GM23338 (cell line): ENCODE data around the gene MYO3B. TPM values are rescaled to one million over a fixed set of nuclear protein-coding genes. Genes with fewer than 3 reads are reported as not detected.

Experiments used
- ATAC-seq: fragments of 200-7000 bp; cut with Tn5 transposase; 3 replicates; pipeline ENCODE4 v1.9.1; 2020
- DNase-seq: peaks from one replicate; pipeline ENCODE4 v3.0.0-alpha.2; 2015; ENCODE audit warnings: low spot score
- H2AFZ ChIP-seq: fragments of 200-600 bp; sonication (generic); 2 replicates; pipeline ENCODE4 v1.8.0; 2016; ENCODE audit warnings: antibody characterized with exemption, mild to moderate bottlenecking, moderate library complexity
- H3F3A ChIP-seq: fragments of 200-600 bp; sonication (generic); replicated peaks from 2 replicates; pipeline ENCODE4 v1.8.0; 2017; ENCODE audit warnings: antibody characterized with exemption, mixed run types, low read depth
- H3K27ac ChIP-seq: fragments of 200-600 bp; sonication (generic); 2 replicates; pipeline ENCODE4 v1.6.1; 2016; ENCODE audit warnings: low read depth
- H3K27me3 ChIP-seq: fragments of 200-600 bp; sonication (generic); 2 replicates; pipeline ENCODE4 v1.8.0; 2016; ENCODE audit warnings: mild to moderate bottlenecking, mixed run types, moderate library complexity; ENCODE audit not compliant: insufficient read depth
- H3K36me3 ChIP-seq: fragments of 200-600 bp; sonication (generic); 2 replicates; pipeline ENCODE4 v1.8.0; 2016; ENCODE audit warnings: mild to moderate bottlenecking; ENCODE audit not compliant: insufficient read depth
- H3K4me1 ChIP-seq: fragments of 200-600 bp; sonication (generic); 2 replicates; pipeline ENCODE4 v1.8.0; 2016; ENCODE audit warnings: mild to moderate bottlenecking, moderate library complexity; ENCODE audit not compliant: insufficient read depth
- H3K4me2 ChIP-seq: fragments of 200-600 bp; sonication (generic); 2 replicates; pipeline ENCODE4 v1.7.1; 2017; ENCODE audit warnings: mixed run types
- H3K4me3 ChIP-seq: fragments of 200-600 bp; sonication (generic); 2 replicates; pipeline ENCODE4 v1.6.1; 2016; ENCODE audit warnings: mixed run types
- H3K79me2 ChIP-seq: fragments of 200-600 bp; sonication (generic); replicated peaks from 2 replicates; pipeline ENCODE4 v1.8.0; 2017; ENCODE audit warnings: mild to moderate bottlenecking; ENCODE audit not compliant: insufficient read depth
- H3K9me2 ChIP-seq: fragments of 200-600 bp; sonication (generic); 2 replicates; pipeline ENCODE4 v1.8.0; 2017; ENCODE audit not compliant: insufficient read depth
- H4K20me1 ChIP-seq: fragments of 200-600 bp; sonication (generic); replicated peaks from 2 replicates; pipeline ENCODE4 v1.8.0; 2017; ENCODE audit warnings: mild to moderate bottlenecking; ENCODE audit not compliant: insufficient read depth
- H3K27ac Mint-ChIP-seq: 2 replicates; pipeline ENCODE4 v1.8.0; 2020; ENCODE audit warnings: inconsistent platforms, mild to moderate bottlenecking, moderate library complexity, mixed read lengths
- H3K27me3 Mint-ChIP-seq: 3 replicates; pipeline ENCODE4 v1.8.0; 2022; ENCODE audit warnings: low read depth, mild to moderate bottlenecking, moderate library complexity, mixed read lengths, inconsistent platforms; ENCODE audit not compliant: insufficient read depth, poor library complexity
- H3K36me3 Mint-ChIP-seq: 3 replicates; pipeline ENCODE4 v1.8.0; 2021; ENCODE audit warnings: low read depth, mild to moderate bottlenecking, inconsistent platforms, moderate library complexity, mixed read lengths
- H3K4me1 Mint-ChIP-seq: 3 replicates; pipeline ENCODE4 v1.8.0; 2020; ENCODE audit warnings: mild to moderate bottlenecking, inconsistent platforms, mixed read lengths
- H3K4me3 Mint-ChIP-seq: 3 replicates; pipeline ENCODE4 v1.8.0; 2021; ENCODE audit warnings: moderate library complexity, mild to moderate bottlenecking, inconsistent platforms, mixed read lengths
- H3K9me3 Mint-ChIP-seq: 3 replicates; pipeline ENCODE4 v1.8.0; 2020; ENCODE audit warnings: moderate library complexity, mild to moderate bottlenecking, inconsistent platforms, mixed read lengths
- CREB1 ChIP-seq: fragments of 250-450 bp; sonication (Bioruptor Pico); IDR thresholded peaks from 2 replicates; pipeline ENCODE4 v1.5.0; 2020; ENCODE audit warnings: low read depth, mild to moderate bottlenecking, moderate library complexity
- EZH2 ChIP-seq: fragments of 200-600 bp; sonication (generic); IDR thresholded peaks from one replicate; pipeline ENCODE4 v1.8.0; 2017; ENCODE audit warnings: antibody characterized with exemption, mild to moderate bottlenecking, low read depth; ENCODE audit not compliant: unreplicated experiment
- EZH2phosphoT487 ChIP-seq: fragments of 200-600 bp; sonication (generic); IDR thresholded peaks from one replicate; pipeline ENCODE4 v1.8.1; 2018; ENCODE audit warnings: antibody characterized with exemption; ENCODE audit not compliant: unreplicated experiment
- NANOG ChIP-seq: IDR thresholded peaks from 2 replicates; pipeline ENCODE4 v1.6.1; 2016; ENCODE audit warnings: antibody characterized with exemption, borderline replicate concordance
- STAT1 ChIP-seq: IDR thresholded peaks from one replicate; pipeline ENCODE4 v1.6.1; 2016; ENCODE audit warnings: antibody characterized with exemption; ENCODE audit not compliant: unreplicated experiment
- ZNF114 ChIP-seq: fragments of 250-450 bp; sonication (Bioruptor Pico); IDR thresholded peaks from 2 replicates; pipeline ENCODE4 v1.5.0; 2020; ENCODE audit warnings: mild to moderate bottlenecking, moderate library complexity
- ZNF331 ChIP-seq: fragments of 250-450 bp; sonication (Bioruptor Pico); IDR thresholded peaks from 2 replicates; pipeline ENCODE4 v1.5.0; 2020; ENCODE audit warnings: low read depth, mild to moderate bottlenecking, moderate library complexity
- polyA plus RNA-seq: library from polyadenylated mRNA; unstranded; fragments of >200 nt; fragmentation: Nextera tagmentation; extraction: Ambion mirVana; gene quantifications from 2 replicates; pipeline ENCODE4 v1.2.1, GENCODE V29; 2016
- total RNA-seq: library from RNA; depleted of rRNA; stranded (reverse); fragments of >200 nt; shearing (Covaris generic); gene quantifications from 2 replicates; pipeline ENCODE4 v1.2.3, GENCODE V29; 2014
- TF ChIP-seq, protein P1 (sequence below), 2 experiments: fragments of 200-600 bp in 1 of 2; sonication (generic) in 1 of 2; conservative IDR thresholded peaks; 2 replicates each; pipeline versions ENCODE4 v1.5.1 to v1.6.1; 2016 to 2017; ENCODE audit warnings: antibody characterized with exemption in 2 of 2, low read depth in 2 of 2, mild to moderate bottlenecking in 2 of 2, moderate library complexity in 1 of 2
- TF ChIP-seq, protein P2 (sequence below): fragments of 250-450 bp; sonication (Bioruptor Pico); IDR thresholded peaks from 2 replicates; pipeline ENCODE4 v1.5.0; 2020; ENCODE audit warnings: mild to moderate bottlenecking, moderate library complexity
- TF ChIP-seq, protein P3 (sequence below): IDR thresholded peaks from 2 replicates; pipeline ENCODE4 v1.6.1; 2016; ENCODE audit warnings: antibody characterized with exemption

MYO3B gene
- total and polyA plus RNA-seq, 2 experiments from 2014 or later: 0.42 TPM; not detected in 1

DNA sequence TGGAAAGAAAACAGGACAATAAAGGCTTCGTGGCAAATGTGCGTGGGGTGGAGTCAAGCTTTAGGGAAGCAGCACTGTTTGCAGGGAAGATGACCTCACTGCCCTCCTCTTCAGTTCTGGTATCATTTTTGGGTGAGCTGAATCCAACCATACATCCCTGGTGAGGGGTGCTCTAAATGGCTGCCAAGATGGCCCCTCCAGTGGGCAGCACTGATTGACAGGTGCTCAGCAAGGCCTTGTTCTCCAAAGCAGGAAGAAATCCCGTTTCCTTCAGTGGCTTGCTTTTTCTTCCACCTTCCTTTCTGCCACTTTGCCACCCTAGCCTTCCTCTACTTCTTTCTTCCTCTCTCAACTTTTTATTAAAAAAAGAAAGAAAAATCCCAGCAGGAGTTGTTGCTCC lies 404.4 kb downstream of the MYO3B start:
- peak overlapping the region; percentile 68 for H3K4me2 ChIP-seq
- no peaks in the 10 kb centered on the region for H3K9me2 ChIP-seq
- Mint-ChIP-seq H3K9me3 (no peaks in the 10 kb centered on the region), H3K4me3 (no peak overlapping the region), H3K36me3 (no peaks in the 10 kb centered on the region), H3K27me3 (peaks cover 1% of the 10 kb centered on the region), H3K4me1 (peaks cover 15% of the 10 kb centered on the region; the same call in 2 of the 3 replicates), H3K27ac (no peak overlapping the region; the same call in 1 of the 2 replicates)
- H2AFZ ChIP-seq: peak overlapping the region; percentile 96
- H3K27me3 ChIP-seq: no peaks in the 10 kb centered on the region
- DNase-seq (no peak), ATAC-seq (peak; percentile 69)
- H4K20me1 ChIP-seq: no peaks in the 10 kb centered on the region
- H3K4me3 ChIP-seq: 0 out of 2 replicates have a peak overlapping the region, but pooled peaks have one; percentile 34
- H3K79me2 ChIP-seq: no peaks in the 10 kb centered on the region
- TF ChIP-seq, protein P1, sequence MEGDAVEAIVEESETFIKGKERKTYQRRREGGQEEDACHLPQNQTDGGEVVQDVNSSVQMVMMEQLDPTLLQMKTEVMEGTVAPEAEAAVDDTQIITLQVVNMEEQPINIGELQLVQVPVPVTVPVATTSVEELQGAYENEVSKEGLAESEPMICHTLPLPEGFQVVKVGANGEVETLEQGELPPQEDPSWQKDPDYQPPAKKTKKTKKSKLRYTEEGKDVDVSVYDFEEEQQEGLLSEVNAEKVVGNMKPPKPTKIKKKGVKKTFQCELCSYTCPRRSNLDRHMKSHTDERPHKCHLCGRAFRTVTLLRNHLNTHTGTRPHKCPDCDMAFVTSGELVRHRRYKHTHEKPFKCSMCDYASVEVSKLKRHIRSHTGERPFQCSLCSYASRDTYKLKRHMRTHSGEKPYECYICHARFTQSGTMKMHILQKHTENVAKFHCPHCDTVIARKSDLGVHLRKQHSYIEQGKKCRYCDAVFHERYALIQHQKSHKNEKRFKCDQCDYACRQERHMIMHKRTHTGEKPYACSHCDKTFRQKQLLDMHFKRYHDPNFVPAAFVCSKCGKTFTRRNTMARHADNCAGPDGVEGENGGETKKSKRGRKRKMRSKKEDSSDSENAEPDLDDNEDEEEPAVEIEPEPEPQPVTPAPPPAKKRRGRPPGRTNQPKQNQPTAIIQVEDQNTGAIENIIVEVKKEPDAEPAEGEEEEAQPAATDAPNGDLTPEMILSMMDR (conservative IDR thresholded peaks at IDR 0.05; ENCODE audit: low read depth in 2 of 2): no peak
- TF ChIP-seq NANOG: no peak
- no peak for TF ChIP-seq STAT1
- TF ChIP-seq, protein P2, sequence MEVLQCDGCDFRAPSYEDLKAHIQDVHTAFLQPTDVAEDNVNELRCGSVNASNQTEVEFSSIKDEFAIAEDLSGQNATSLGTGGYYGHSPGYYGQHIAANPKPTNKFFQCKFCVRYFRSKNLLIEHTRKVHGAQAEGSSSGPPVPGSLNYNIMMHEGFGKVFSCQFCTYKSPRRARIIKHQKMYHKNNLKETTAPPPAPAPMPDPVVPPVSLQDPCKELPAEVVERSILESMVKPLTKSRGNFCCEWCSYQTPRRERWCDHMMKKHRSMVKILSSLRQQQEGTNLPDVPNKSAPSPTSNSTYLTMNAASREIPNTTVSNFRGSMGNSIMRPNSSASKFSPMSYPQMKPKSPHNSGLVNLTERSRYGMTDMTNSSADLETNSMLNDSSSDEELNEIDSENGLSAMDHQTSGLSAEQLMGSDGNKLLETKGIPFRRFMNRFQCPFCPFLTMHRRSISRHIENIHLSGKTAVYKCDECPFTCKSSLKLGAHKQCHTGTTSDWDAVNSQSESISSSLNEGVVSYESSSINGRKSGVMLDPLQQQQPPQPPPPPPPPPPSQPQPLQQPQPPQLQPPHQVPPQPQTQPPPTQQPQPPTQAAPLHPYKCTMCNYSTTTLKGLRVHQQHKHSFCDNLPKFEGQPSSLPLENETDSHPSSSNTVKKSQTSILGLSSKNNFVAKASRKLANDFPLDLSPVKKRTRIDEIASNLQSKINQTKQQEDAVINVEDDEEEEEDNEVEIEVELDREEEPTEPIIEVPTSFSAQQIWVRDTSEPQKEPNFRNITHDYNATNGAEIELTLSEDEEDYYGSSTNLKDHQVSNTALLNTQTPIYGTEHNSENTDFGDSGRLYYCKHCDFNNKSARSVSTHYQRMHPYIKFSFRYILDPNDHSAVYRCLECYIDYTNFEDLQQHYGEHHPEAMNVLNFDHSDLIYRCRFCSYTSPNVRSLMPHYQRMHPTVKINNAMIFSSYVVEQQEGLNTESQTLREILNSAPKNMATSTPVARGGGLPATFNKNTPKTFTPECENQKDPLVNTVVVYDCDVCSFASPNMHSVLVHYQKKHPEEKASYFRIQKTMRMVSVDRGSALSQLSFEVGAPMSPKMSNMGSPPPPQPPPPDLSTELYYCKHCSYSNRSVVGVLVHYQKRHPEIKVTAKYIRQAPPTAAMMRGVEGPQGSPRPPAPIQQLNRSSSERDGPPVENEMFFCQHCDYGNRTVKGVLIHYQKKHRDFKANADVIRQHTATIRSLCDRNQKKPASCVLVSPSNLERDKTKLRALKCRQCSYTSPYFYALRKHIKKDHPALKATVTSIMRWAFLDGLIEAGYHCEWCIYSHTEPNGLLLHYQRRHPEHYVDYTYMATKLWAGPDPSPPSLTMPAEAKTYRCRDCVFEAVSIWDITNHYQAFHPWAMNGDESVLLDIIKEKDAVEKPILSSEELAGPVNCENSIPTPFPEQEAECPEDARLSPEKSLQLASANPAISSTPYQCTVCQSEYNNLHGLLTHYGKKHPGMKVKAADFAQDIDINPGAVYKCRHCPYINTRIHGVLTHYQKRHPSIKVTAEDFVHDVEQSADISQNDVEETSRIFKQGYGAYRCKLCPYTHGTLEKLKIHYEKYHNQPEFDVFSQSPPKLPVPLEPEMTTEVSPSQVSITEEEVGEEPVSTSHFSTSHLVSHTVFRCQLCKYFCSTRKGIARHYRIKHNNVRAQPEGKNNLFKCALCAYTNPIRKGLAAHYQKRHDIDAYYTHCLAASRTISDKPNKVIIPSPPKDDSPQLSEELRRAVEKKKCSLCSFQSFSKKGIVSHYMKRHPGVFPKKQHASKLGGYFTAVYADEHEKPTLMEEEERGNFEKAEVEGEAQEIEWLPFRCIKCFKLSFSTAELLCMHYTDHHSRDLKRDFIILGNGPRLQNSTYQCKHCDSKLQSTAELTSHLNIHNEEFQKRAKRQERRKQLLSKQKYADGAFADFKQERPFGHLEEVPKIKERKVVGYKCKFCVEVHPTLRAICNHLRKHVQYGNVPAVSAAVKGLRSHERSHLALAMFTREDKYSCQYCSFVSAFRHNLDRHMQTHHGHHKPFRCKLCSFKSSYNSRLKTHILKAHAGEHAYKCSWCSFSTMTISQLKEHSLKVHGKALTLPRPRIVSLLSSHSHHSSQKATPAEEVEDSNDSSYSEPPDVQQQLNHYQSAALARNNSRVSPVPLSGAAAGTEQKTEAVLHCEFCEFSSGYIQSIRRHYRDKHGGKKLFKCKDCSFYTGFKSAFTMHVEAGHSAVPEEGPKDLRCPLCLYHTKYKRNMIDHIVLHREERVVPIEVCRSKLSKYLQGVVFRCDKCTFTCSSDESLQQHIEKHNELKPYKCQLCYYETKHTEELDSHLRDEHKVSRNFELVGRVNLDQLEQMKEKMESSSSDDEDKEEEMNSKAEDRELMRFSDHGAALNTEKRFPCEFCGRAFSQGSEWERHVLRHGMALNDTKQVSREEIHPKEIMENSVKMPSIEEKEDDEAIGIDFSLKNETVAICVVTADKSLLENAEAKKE: no peak
- TF ChIP-seq EZH2: no peak
- no peak for TF ChIP-seq ZNF331
- TF ChIP-seq, protein P3, sequence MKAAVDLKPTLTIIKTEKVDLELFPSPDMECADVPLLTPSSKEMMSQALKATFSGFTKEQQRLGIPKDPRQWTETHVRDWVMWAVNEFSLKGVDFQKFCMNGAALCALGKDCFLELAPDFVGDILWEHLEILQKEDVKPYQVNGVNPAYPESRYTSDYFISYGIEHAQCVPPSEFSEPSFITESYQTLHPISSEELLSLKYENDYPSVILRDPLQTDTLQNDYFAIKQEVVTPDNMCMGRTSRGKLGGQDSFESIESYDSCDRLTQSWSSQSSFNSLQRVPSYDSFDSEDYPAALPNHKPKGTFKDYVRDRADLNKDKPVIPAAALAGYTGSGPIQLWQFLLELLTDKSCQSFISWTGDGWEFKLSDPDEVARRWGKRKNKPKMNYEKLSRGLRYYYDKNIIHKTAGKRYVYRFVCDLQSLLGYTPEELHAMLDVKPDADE: no peak
- no peak for TF ChIP-seq ZNF114 (CRISPR knock-in tag)
- no peak for TF ChIP-seq EZH2phosphoT487
- no peak for TF ChIP-seq CREB1 (CRISPR knock-in tag)
- peaks cover 15% of the 10 kb centered on the region for H3K4me1 ChIP-seq
- 0 out of 2 replicates have a peak, but pooled peaks cover 6% of the 10 kb centered on the region for H3F3A ChIP-seq
- H3K27ac ChIP-seq: peak overlapping the region; percentile 88
- H3K36me3 ChIP-seq: no peaks in the 10 kb centered on the region
